Activated CD8-positive, alpha-beta memory T cell treated with anti-CD3 and anti-CD28 coated beads for 1 hour (primary cell): ENCODE measurements around the gene FCHO1.

Experiments
- DNase-seq, 2 donors: peaks; one replicate each; pipeline ENCODE4 v3.0.0-alpha.2; 2020; ENCODE audit warnings: low read depth in 1 of 2; ENCODE audit errors: extremely low read depth in 1 of 2

The FCHO1 gene

GRCh38 chr19:17824339-17824738 lies 73.1 kb downstream of the FCHO1 start:
- DNase-seq = no peak

GRCh38 chr19:17826508-17827056 lies 75.3 kb downstream of the FCHO1 start:
- no peak for DNase-seq

GRCh38 chr19:17829855-17830566 lies 78.7 kb downstream of the FCHO1 start:
- DNase-seq = no peak

GRCh38 chr19:17830567-17831418 lies 79.5 kb downstream of the FCHO1 start:
- DNase-seq = peak in 1 of 2 donors; percentile 17

- no peak for DNase-seq
Measured at GRCh38 chr19:17831419-17831888, 80.2 kb downstream of the FCHO1 start.

GRCh38 chr19:17832443-17833208 lies 81.3 kb downstream of the FCHO1 start:
- DNase-seq = no peak

- no peak for DNase-seq
Measured at GRCh38 chr19:17834350-17835181, 83.3 kb downstream of the FCHO1 start.

GRCh38 chr19:17835182-17836006 lies 84.1 kb downstream of the FCHO1 start:
- DNase-seq = no peak

- no peak for DNase-seq
Measured at GRCh38 chr19:17836530-17836929, 85.3 kb downstream of the FCHO1 start.

- DNase-seq = no peak
Measured at GRCh38 chr19:17837972-17838371, 86.7 kb downstream of the FCHO1 start.
